DND-41 (cell line): Measurements from ENCODE around the gene RPL41.

Experiments
- CTCF ChIP-seq: IDR thresholded peaks from 2 replicates; pipeline ENCODE4 v1.5.1; 2012; ENCODE audit warnings: borderline replicate concordance, low read length, moderate library complexity, mild to moderate bottlenecking; ENCODE audit not compliant: poor library complexity, severe bottlenecking; ENCODE audit errors: extremely low read depth
- EZH2 ChIP-seq: IDR thresholded peaks from 3 replicates; pipeline ENCODE4 v1.6.1; 2012; ENCODE audit warnings: borderline replicate concordance, low read depth, mild to moderate bottlenecking, moderate library complexity, low read length, inconsistent platforms; ENCODE audit not compliant: severe bottlenecking

- TF ChIP-seq CTCF (no peak), EZH2 (no peak)
Observed at GRCh38 chr12:56143217-56143616, 26.8 kb downstream of the RPL41 start.
